BE2C (cell line): ENCODE measurements around the gene SORBS1.

Source experiments
- DNase-seq: peaks from one replicate; pipeline ENCODE4 v3.0.0-alpha.2; 2020
- H3K27me3 ChIP-seq: fragments of 250-450 bp; sonication (Bioruptor Pico); 2 replicates; pipeline ENCODE4 v1.5.1; 2020; ENCODE audit warnings: mild to moderate bottlenecking
- H3K36me3 ChIP-seq: fragments of 250-450 bp; sonication (Bioruptor Pico); 2 replicates; pipeline ENCODE4 v1.5.1; 2020; ENCODE audit warnings: mild to moderate bottlenecking
- H3K4me1 ChIP-seq: fragments of 250-450 bp; sonication (Bioruptor Pico); 2 replicates; pipeline ENCODE4 v1.5.1; 2020
- H3K4me3 ChIP-seq: 2 replicates; pipeline ENCODE4 v1.5.1; 2011; ENCODE audit warnings: low read depth, low read length
- H3K9me3 ChIP-seq: fragments of 250-450 bp; sonication (Bioruptor Pico); 2 replicates; pipeline ENCODE4 v1.5.1; 2020
- CTCF ChIP-seq: IDR thresholded peaks from 2 replicates; pipeline ENCODE4 v1.5.1; 2012; ENCODE audit warnings: mild to moderate bottlenecking, low read depth, low read length

Gene SORBS1

GRCh38 chr10:95513008-95513589, 48.1 kb downstream of the SORBS1 start:
- Histone ChIP-seq H3K4me3 (no peak overlapping the region), H3K9me3 (no peaks in the 10 kb centered on the region), H3K36me3 (no peaks in the 10 kb centered on the region), H3K27me3 (no peaks in the 10 kb centered on the region), H3K4me1 (no peaks in the 10 kb centered on the region)
- no peak for DNase-seq
- no peak for TF ChIP-seq CTCF

GRCh38 chr10:95511314-95511713, 49.9 kb downstream of the SORBS1 start:
- Histone ChIP-seq H3K4me1 (no peaks in the 10 kb centered on the region), H3K27me3 (no peaks in the 10 kb centered on the region), H3K4me3 (no peak overlapping the region), H3K36me3 (no peaks in the 10 kb centered on the region), H3K9me3 (no peaks in the 10 kb centered on the region)
- no peak for DNase-seq
- no peak for TF ChIP-seq CTCF

GRCh38 chr10:95509251-95509650, 51.9 kb downstream of the SORBS1 start:
- Histone ChIP-seq H3K4me3 (no peak overlapping the region), H3K27me3 (no peaks in the 10 kb centered on the region), H3K9me3 (no peaks in the 10 kb centered on the region), H3K4me1 (no peaks in the 10 kb centered on the region), H3K36me3 (no peaks in the 10 kb centered on the region)
- no peak for DNase-seq
- no peak for TF ChIP-seq CTCF

- H3K27me3 ChIP-seq = no peaks in the 10 kb centered on the region
- TF ChIP-seq CTCF = no peak
- no peak for DNase-seq
- H3K4me1 ChIP-seq = no peaks in the 10 kb centered on the region
- no peaks in the 10 kb centered on the region for H3K36me3 ChIP-seq
- H3K9me3 ChIP-seq = no peaks in the 10 kb centered on the region
- H3K4me3 ChIP-seq = no peak overlapping the region
These were observed 52.4 kb downstream of the SORBS1 start for GRCh38 chr10:95508730-95509129.

GRCh38 chr10:95506056-95506737, 55.0 kb downstream of the SORBS1 start:
- H3K27me3 ChIP-seq = no peaks in the 10 kb centered on the region
- H3K9me3 ChIP-seq = no peaks in the 10 kb centered on the region
- H3K36me3 ChIP-seq = no peaks in the 10 kb centered on the region
- no peak for TF ChIP-seq CTCF
- H3K4me3 ChIP-seq = no peak overlapping the region
- DNase-seq = no peak
- H3K4me1 ChIP-seq = no peaks in the 10 kb centered on the region

GRCh38 chr10:95505641-95506040, 55.5 kb downstream of the SORBS1 start:
- Histone ChIP-seq H3K27me3 (no peaks in the 10 kb centered on the region), H3K4me1 (no peaks in the 10 kb centered on the region), H3K9me3 (no peaks in the 10 kb centered on the region), H3K4me3 (no peak overlapping the region), H3K36me3 (no peaks in the 10 kb centered on the region)
- no peak for DNase-seq
- no peak for TF ChIP-seq CTCF
